Fibroblast of lung (primary cell): Measurements from ENCODE around the gene CD200. TPM values are rescaled to one million over a fixed set of nuclear protein-coding genes. Genes with fewer than 3 reads are reported as not detected.

Experiments
- DNase-seq, 2 donors: peaks; one replicate each; pipeline versions ENCODE4 v3.0.0 to v3.0.0-alpha.2; 2010; ENCODE audit warnings: low read depth in 2 of 2
- H2AFZ ChIP-seq: 2 replicates; pipeline ENCODE4 v1.5.1; 2012; ENCODE audit warnings: low read length, control low read depth, inconsistent platforms
- H3K27ac ChIP-seq: 2 replicates; pipeline ENCODE4 v1.5.1; 2011; ENCODE audit warnings: low read length, control low read depth; ENCODE audit not compliant: insufficient read depth
- H3K27me3 ChIP-seq: 2 replicates; pipeline ENCODE4 v1.5.1; 2011; ENCODE audit warnings: mild to moderate bottlenecking, low read length; ENCODE audit not compliant: control insufficient read depth, insufficient read depth
- H3K36me3 ChIP-seq: 2 replicates; pipeline ENCODE4 v1.5.1; 2011; ENCODE audit warnings: low read length; ENCODE audit not compliant: control insufficient read depth, insufficient read depth
- H3K4me1 ChIP-seq: 2 replicates; pipeline ENCODE4 v1.5.1; 2011; ENCODE audit warnings: low read length; ENCODE audit not compliant: control insufficient read depth, insufficient read depth; ENCODE audit errors: extremely low read depth
- H3K4me2 ChIP-seq: 2 replicates; pipeline ENCODE4 v1.5.1; 2011; ENCODE audit warnings: low read length, control low read depth; ENCODE audit not compliant: insufficient read depth; ENCODE audit errors: extremely low read depth
- H3K4me3 ChIP-seq, 4 experiments: fragments of 200-600 bp in 1 of 4; sonication (generic) in 1 of 4; replicated peaks in 1 of 4; 2 replicates each; pipeline ENCODE4 v1.5.1; 2011 to 2016; ENCODE audit warnings: low read length in 4 of 4, low read depth in 3 of 4, mild to moderate bottlenecking in 3 of 4, control low read depth in 2 of 4, inconsistent platforms in 1 of 4, mixed read lengths in 1 of 4; ENCODE audit not compliant: insufficient read depth in 1 of 4; ENCODE audit errors: control extremely low read depth in 1 of 4
- H3K79me2 ChIP-seq: 2 replicates; pipeline ENCODE4 v1.5.1; 2012; ENCODE audit warnings: mild to moderate bottlenecking, low read length, inconsistent platforms; ENCODE audit not compliant: control insufficient read depth, insufficient read depth
- H3K9ac ChIP-seq: 2 replicates; pipeline ENCODE4 v1.5.1; 2011; ENCODE audit warnings: mild to moderate bottlenecking, low read length, control low read depth; ENCODE audit not compliant: insufficient read depth
- H3K9me3 ChIP-seq: 2 replicates; pipeline ENCODE4 v1.5.1; 2012; ENCODE audit warnings: low read depth, low read length; ENCODE audit not compliant: control insufficient read depth, insufficient read depth
- H4K20me1 ChIP-seq: 2 replicates; pipeline ENCODE4 v1.5.1; 2011; ENCODE audit warnings: low read length; ENCODE audit not compliant: control insufficient read depth, insufficient read depth; ENCODE audit errors: extremely low read depth
- EZH2 ChIP-seq: IDR thresholded peaks from 2 replicates; pipeline ENCODE4 v1.5.1; 2012; ENCODE audit warnings: low read length, control low read depth, mild to moderate bottlenecking; ENCODE audit errors: missing control alignments
- polyA plus RNA-seq, 2 donors: library from polyadenylated mRNA; depleted of rRNA in 1 of 2; stranded (reverse) in 1 of 2; unstranded in 1 of 2; fragments of >200 nt; gene quantifications; 2 replicates each; pipeline ENCODE4 v1.2.1, GENCODE V29; 2011 to 2012; ENCODE audit warnings: missing spikeins in 1 of 2
- total RNA-seq: library from RNA; depleted of rRNA; stranded (reverse); fragments of >200 nt; gene quantifications from 2 replicates; pipeline ENCODE4 v1.2.1, GENCODE V29; 2014
- TF ChIP-seq, protein P1 (sequence below), 2 donors: IDR thresholded peaks in 1 of 2; conservative IDR thresholded peaks in 1 of 2; 1 replicate in 1 of 2; 2 replicates in 1 of 2; pipeline ENCODE4 v1.5.1; 2011 to 2012; ENCODE audit warnings: low read length in 2 of 2, control low read depth in 1 of 2, inconsistent platforms in 1 of 2, low read depth in 1 of 2, mild to moderate bottlenecking in 1 of 2

Gene CD200
- total and polyA plus RNA-seq, 2 donors (not counting 1 experiment from before 2014, with no cell fraction given), result 0.17 to 0.22 TPM

DNA sequence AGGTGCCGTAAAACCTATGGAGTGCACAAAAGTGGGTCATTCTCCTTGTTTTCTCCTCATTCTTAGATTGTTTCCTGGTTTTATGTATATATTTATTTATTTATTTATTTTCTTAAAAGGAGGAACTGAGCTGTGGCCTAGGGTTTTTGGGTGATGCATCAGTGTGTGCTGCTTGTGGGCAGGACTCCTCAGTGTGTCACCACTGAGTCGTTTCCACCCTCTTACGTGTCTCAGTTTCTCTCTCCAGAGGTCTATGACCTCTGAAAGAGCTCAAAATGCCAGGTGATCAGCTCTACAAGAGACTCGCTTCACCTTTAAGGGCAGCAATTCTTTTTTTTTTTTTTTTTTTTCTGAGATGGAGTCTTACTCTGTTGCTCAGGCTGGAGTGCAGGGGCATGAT is 72.9 kb downstream of the CD200 start:
- no peak for DNase-seq
- no peak for TF ChIP-seq EZH2
- TF ChIP-seq, protein P1, sequence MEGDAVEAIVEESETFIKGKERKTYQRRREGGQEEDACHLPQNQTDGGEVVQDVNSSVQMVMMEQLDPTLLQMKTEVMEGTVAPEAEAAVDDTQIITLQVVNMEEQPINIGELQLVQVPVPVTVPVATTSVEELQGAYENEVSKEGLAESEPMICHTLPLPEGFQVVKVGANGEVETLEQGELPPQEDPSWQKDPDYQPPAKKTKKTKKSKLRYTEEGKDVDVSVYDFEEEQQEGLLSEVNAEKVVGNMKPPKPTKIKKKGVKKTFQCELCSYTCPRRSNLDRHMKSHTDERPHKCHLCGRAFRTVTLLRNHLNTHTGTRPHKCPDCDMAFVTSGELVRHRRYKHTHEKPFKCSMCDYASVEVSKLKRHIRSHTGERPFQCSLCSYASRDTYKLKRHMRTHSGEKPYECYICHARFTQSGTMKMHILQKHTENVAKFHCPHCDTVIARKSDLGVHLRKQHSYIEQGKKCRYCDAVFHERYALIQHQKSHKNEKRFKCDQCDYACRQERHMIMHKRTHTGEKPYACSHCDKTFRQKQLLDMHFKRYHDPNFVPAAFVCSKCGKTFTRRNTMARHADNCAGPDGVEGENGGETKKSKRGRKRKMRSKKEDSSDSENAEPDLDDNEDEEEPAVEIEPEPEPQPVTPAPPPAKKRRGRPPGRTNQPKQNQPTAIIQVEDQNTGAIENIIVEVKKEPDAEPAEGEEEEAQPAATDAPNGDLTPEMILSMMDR (conservative IDR thresholded peaks at IDR 0.05 in 1 of 2, IDR thresholded peaks at IDR 0.05 in 1 of 2; ENCODE audit: low read depth in 1 of 2, low read length in 2 of 2), result no peak
- Histone ChIP-seq H3K9me3 (no peaks in the 10 kb centered on the region), H3K4me1 (no peaks in the 10 kb centered on the region), H3K4me2 (no peak overlapping the region), H3K9ac (no peak overlapping the region), H3K4me3 (no peak overlapping the region), H2AFZ (no peak overlapping the region), H3K27me3 (no peaks in the 10 kb centered on the region), H3K79me2 (no peaks in the 10 kb centered on the region), H4K20me1 (no peaks in the 10 kb centered on the region), H3K27ac (no peak overlapping the region), H3K36me3 (no peaks in the 10 kb centered on the region)

DNA sequence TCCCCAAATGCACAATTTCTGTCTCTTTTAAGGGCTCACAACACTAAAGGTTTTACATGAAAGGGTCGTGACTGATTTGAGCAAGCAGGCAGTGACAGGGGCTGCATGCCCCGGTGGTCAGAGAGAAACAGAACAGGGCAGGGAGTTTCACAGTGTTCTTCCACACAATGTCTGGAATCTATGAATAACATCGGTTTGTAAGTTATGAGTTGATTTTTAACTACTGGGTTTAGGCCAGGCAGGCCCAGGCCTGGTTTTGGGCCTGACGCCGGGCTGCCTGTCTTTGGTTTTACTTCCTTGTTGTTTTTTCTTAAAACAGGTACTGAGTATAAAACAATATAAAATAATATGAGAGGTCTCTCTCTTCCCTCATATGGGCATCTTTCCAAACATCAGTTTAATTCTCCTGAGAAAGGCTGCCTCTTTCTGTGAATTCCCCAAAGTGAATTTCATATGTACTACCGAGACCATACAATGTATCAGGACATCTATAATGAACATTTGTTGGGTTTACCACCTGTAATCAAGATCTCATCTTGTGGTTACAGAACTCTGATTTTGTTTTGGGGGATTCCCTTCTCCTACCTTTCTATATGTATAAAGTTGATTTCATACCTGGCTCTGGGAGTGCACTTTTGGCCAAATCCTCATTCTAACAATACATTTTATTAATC is 74.4 kb downstream of the CD200 start:
- no peak for DNase-seq
- no peak overlapping the region for H3K27ac ChIP-seq
- no peaks in the 10 kb centered on the region for H3K27me3 ChIP-seq
- no peak overlapping the region for H3K4me3 ChIP-seq
- H3K9me3 ChIP-seq, result no peaks in the 10 kb centered on the region
- H3K4me2 ChIP-seq, result no peak overlapping the region
- H3K4me1 ChIP-seq, result no peaks in the 10 kb centered on the region
- TF ChIP-seq EZH2, result no peak
- TF ChIP-seq, protein P1 (conservative IDR thresholded peaks at IDR 0.05 in 1 of 2, IDR thresholded peaks at IDR 0.05 in 1 of 2; ENCODE audit: low read depth in 1 of 2, low read length in 2 of 2), result no peak
- no peaks in the 10 kb centered on the region for H4K20me1 ChIP-seq
- no peaks in the 10 kb centered on the region for H3K79me2 ChIP-seq
- no peaks in the 10 kb centered on the region for H3K36me3 ChIP-seq
- no peak overlapping the region for H3K9ac ChIP-seq
- peak overlapping the region; percentile 12 for H2AFZ ChIP-seq

DNA sequence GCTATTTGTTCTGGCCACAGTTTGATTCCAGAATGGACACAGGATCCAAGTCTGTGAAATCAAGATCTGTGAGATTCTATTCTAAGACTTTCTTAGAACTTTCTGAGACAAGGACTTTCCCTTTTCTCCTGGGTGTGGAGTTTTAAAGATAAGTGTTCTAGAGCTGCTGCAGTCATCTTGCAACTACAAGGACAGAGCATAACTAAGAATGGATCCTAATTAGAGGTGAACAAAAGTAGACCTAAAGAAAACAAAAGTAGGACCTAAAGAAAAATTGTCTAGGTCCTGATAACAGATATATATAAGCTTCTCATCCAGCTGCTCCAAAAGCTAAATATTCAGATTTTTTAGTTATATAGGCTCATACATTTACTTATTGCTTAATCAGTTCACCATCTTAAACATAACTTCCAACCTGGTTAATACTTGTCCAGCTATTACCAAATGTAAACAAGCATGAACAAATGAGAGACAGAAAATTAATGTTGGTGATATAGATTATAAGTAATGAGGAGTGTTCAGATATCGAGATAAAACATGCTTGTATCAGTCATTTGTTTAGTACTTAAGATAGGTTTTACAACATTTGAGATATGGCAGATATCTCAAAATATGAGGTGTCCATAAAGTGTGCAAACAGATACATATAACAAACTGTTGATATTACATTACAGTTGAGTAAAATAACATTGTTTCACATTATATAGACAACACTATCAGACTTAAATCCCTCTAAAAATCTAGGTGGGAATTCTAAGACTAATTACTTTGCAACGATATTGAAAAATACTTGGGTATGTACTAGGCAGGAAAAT is 75.1 kb downstream of the CD200 start:
- Histone ChIP-seq H3K79me2 (no peaks in the 10 kb centered on the region), H3K4me3 (no peak overlapping the region), H3K9me3 (no peaks in the 10 kb centered on the region), H2AFZ (no peak overlapping the region), H3K4me1 (no peaks in the 10 kb centered on the region), H3K27me3 (no peaks in the 10 kb centered on the region), H3K4me2 (no peak overlapping the region), H3K9ac (no peak overlapping the region), H3K27ac (no peak overlapping the region), H3K36me3 (no peaks in the 10 kb centered on the region), H4K20me1 (no peaks in the 10 kb centered on the region)
- no peak for DNase-seq
- TF ChIP-seq, protein P1 (conservative IDR thresholded peaks at IDR 0.05 in 1 of 2, IDR thresholded peaks at IDR 0.05 in 1 of 2; ENCODE audit: low read depth in 1 of 2, low read length in 2 of 2), result no peak
- no peak for TF ChIP-seq EZH2
